SK-N-SH (cell line): Measurements from ENCODE around the gene ZBTB43. TPM values are rescaled to one million over a fixed set of nuclear protein-coding genes. Genes with fewer than 3 reads are reported as not detected.

Experiments used
- CTCF ChIA-PET: fragments of 300-600, 350-600 bp; formaldehyde crosslinking; extraction: SDS; loops from one replicate; lab custom pipeline; 2021; lab: Yijun Ruan, JAX
- POLR2A ChIA-PET: fragments of 350-600 bp; sonication (Branson Sonifier 250); formaldehyde crosslinking; extraction: SDS; loops from one replicate; lab custom pipeline; 2020; ENCODE audit warnings: antibody characterized with exemption, inconsistent platforms; lab: Yijun Ruan, JAX
- DNase-seq: peaks from one replicate; pipeline ENCODE4 v3.0.0; 2012
- H2AFZ ChIP-seq: fragments of 200-600 bp; sonication (generic); 2 replicates; pipeline ENCODE4 v1.8.1; 2016; ENCODE audit warnings: antibody characterized with exemption, mild to moderate bottlenecking, low read depth
- H3F3A ChIP-seq: fragments of 200-600 bp; sonication (generic); replicated peaks from 2 replicates; pipeline ENCODE3; 2016; ENCODE audit warnings: antibody characterized with exemption, mild to moderate bottlenecking; ENCODE audit not compliant: insufficient read depth
- H3K27ac ChIP-seq, 2 experiments: fragments of 200-500 bp in 1 of 2; fragments of 200-600 bp in 1 of 2; sonication (Bioruptor generic) in 1 of 2; sonication (generic), shearing (Covaris generic) in 1 of 2; 2 replicates each; pipeline versions ENCODE4 v1.5.1 to v1.6.1; 2014 to 2016; ENCODE audit warnings: low read depth in 2 of 2, inconsistent platforms in 1 of 2, low read length in 1 of 2, mild to moderate bottlenecking in 1 of 2, mixed read lengths in 1 of 2
- H3K27me3 ChIP-seq: fragments of 200-600 bp; sonication (generic), shearing (Covaris generic); 2 replicates; pipeline ENCODE4 v1.6.1; 2016; ENCODE audit warnings: mixed run types; ENCODE audit not compliant: insufficient read depth
- H3K36me3 ChIP-seq, 2 experiments: fragments of 200-500 bp in 1 of 2; fragments of 200-600 bp in 1 of 2; sonication (Bioruptor generic) in 1 of 2; sonication (generic) in 1 of 2; replicated peaks in 1 of 2; 2 replicates each; pipeline versions ENCODE3 to v1.5.1; 2014 to 2016; ENCODE audit warnings: low read length in 1 of 2, mild to moderate bottlenecking in 1 of 2; ENCODE audit not compliant: insufficient read depth in 2 of 2, control insufficient read depth in 1 of 2
- H3K4me1 ChIP-seq, 2 experiments: fragments of 200-500 bp in 1 of 2; fragments of 200-600 bp in 1 of 2; sonication (Bioruptor generic) in 1 of 2; sonication (generic), shearing (Covaris generic) in 1 of 2; 2 replicates each; pipeline versions ENCODE4 v1.5.1 to v1.6.1; 2014 to 2016; ENCODE audit warnings: low read depth in 1 of 2, low read length in 1 of 2, mixed run types in 1 of 2; ENCODE audit not compliant: insufficient read depth in 2 of 2, control insufficient read depth in 1 of 2
- H3K4me2 ChIP-seq: fragments of 200-600 bp; sonication (generic), shearing (Covaris generic); 2 replicates; pipeline ENCODE4 v1.6.1; 2017; ENCODE audit warnings: mixed run types
- H3K4me3 ChIP-seq, 2 experiments: fragments of 200-500 bp in 1 of 2; fragments of 200-600 bp in 1 of 2; sonication (Bioruptor generic) in 1 of 2; sonication (generic), shearing (Covaris generic) in 1 of 2; 2 replicates each; pipeline versions ENCODE4 v1.5.1 to v1.8.1; 2014 to 2016; ENCODE audit warnings: low read depth in 2 of 2, inconsistent platforms in 1 of 2, low read length in 1 of 2, mild to moderate bottlenecking in 1 of 2, mixed read lengths in 1 of 2, moderate library complexity in 1 of 2
- H3K79me2 ChIP-seq: fragments of 200-600 bp; sonication (generic); 2 replicates; pipeline ENCODE4 v1.8.1; 2017; ENCODE audit warnings: mild to moderate bottlenecking; ENCODE audit not compliant: insufficient read depth
- H3K9ac ChIP-seq: fragments of 200-600 bp; sonication (generic); 2 replicates; pipeline ENCODE4 v1.6.1; 2017; ENCODE audit warnings: mixed run types
- H3K9me2 ChIP-seq: fragments of 200-600 bp; sonication (generic); 2 replicates; pipeline ENCODE4 v1.6.1; 2017; ENCODE audit warnings: mixed run types
- H3K9me3 ChIP-seq: fragments of 200-600 bp; sonication (generic); 2 replicates; pipeline ENCODE4 v1.6.1; 2017; ENCODE audit warnings: mixed run types, mild to moderate bottlenecking, moderate library complexity
- H4K20me1 ChIP-seq: fragments of 200-600 bp; sonication (generic); 2 replicates; pipeline ENCODE4 v1.6.1; 2017; ENCODE audit warnings: mild to moderate bottlenecking, mixed run types; ENCODE audit not compliant: insufficient read depth
- CHD2 ChIP-seq: fragments of 150-350 bp; IDR thresholded peaks from 2 replicates; pipeline ENCODE4 v1.6.1; 2018; ENCODE audit warnings: low read length; ENCODE audit not compliant: partially characterized antibody
- ELF1 ChIP-seq: IDR thresholded peaks from 2 replicates; pipeline ENCODE4 v1.4.0; 2012
- EP300 ChIP-seq, 2 experiments: IDR thresholded peaks; 2 replicates each; pipeline versions ENCODE4 v1.4.0 to v1.6.1; 2012; ENCODE audit warnings: borderline replicate concordance in 1 of 2, low read depth in 1 of 2, low read length in 1 of 2
- EZH2phosphoT487 ChIP-seq: fragments of 200-600 bp; sonication (generic); IDR thresholded peaks from 2 replicates; pipeline ENCODE4 v1.6.1; 2017; ENCODE audit warnings: low read depth, mixed run types, mild to moderate bottlenecking, antibody characterized with exemption, moderate library complexity, borderline replicate concordance
- FOSL2 ChIP-seq: IDR thresholded peaks from 2 replicates; pipeline ENCODE4 v1.4.0; 2012; ENCODE audit warnings: low read depth, mild to moderate bottlenecking, moderate library complexity, borderline replicate concordance
- FOXJ3 ChIP-seq: sonication (generic); formaldehyde crosslinking; IDR thresholded peaks from 2 replicates; pipeline ENCODE4 v1.5.1; 2020; ENCODE audit warnings: mild to moderate bottlenecking, missing genetic modification reagents
- FOXM1 ChIP-seq: IDR thresholded peaks from 2 replicates; pipeline ENCODE4 v1.4.0; 2012; ENCODE audit warnings: low read depth, mild to moderate bottlenecking
- GABPA ChIP-seq: IDR thresholded peaks from 2 replicates; pipeline ENCODE4 v1.4.0; 2012; ENCODE audit warnings: low read depth, mild to moderate bottlenecking
- GATA2 ChIP-seq: sonication (generic); formaldehyde crosslinking; IDR thresholded peaks from 2 replicates; pipeline ENCODE4 v1.5.0; 2020; ENCODE audit warnings: mild to moderate bottlenecking, missing genetic modification reagents
- JUND ChIP-seq: IDR thresholded peaks from 2 replicates; pipeline ENCODE4 v1.4.0; 2012
- MEF2A ChIP-seq: IDR thresholded peaks from 2 replicates; pipeline ENCODE4 v1.4.0; 2012; ENCODE audit warnings: low read depth, borderline replicate concordance
- NRF1 ChIP-seq: IDR thresholded peaks from 2 replicates; pipeline ENCODE4 v1.6.1; 2012; ENCODE audit warnings: low read depth, mild to moderate bottlenecking, low read length
- POLR2AphosphoS5 ChIP-seq: IDR thresholded peaks from 2 replicates; pipeline ENCODE4 v1.6.1; 2012; ENCODE audit warnings: low read depth, low read length
- RCOR1 ChIP-seq: fragments of 150-350 bp; IDR thresholded peaks from 2 replicates; pipeline ENCODE4 v1.6.1; 2017; ENCODE audit warnings: antibody characterized with exemption, low read length
- RXRA ChIP-seq: IDR thresholded peaks from 2 replicates; pipeline ENCODE4 v1.4.0; 2012; ENCODE audit warnings: low read depth, mild to moderate bottlenecking, borderline replicate concordance
- TAF1 ChIP-seq: IDR thresholded peaks from 2 replicates; pipeline ENCODE4 v1.6.1; 2012; ENCODE audit warnings: low read depth, mild to moderate bottlenecking, low read length, moderate library complexity, borderline replicate concordance
- TCF12 ChIP-seq: IDR thresholded peaks from 2 replicates; pipeline ENCODE4 v1.4.0; 2012
- TEAD4 ChIP-seq: IDR thresholded peaks from 2 replicates; pipeline ENCODE4 v1.4.0; 2012; ENCODE audit warnings: mild to moderate bottlenecking, borderline replicate concordance; ENCODE audit not compliant: insufficient read depth
- YY1 ChIP-seq: IDR thresholded peaks from 2 replicates; pipeline ENCODE4 v1.4.0; 2012; ENCODE audit warnings: low read depth, mild to moderate bottlenecking
- WGBS: methylation state at CpG from one replicate; pipeline ENCODE4 v1.1.6; 2017; ENCODE audit warnings: low lambda C conversion rate; 5-methylcytosine and 5-hydroxymethylcytosine counted together
- polyA plus RNA-seq, 3 experiments: library from polyadenylated mRNA; depleted of rRNA; stranded (reverse); fragments of >200 nt; gene quantifications; 2 replicates each; pipeline ENCODE4 v1.2.3, GENCODE V29; 2012
- TF ChIP-seq, protein P1 (sequence below): fragments of 150-350 bp; IDR thresholded peaks from 2 replicates; pipeline ENCODE4 v1.6.1; 2016; ENCODE audit warnings: mild to moderate bottlenecking, low read depth, low read length
- TF ChIP-seq, protein P2 (sequence below): IDR thresholded peaks from 2 replicates; pipeline ENCODE4 v1.4.0; 2012; ENCODE audit warnings: low read depth, borderline replicate concordance
- TF ChIP-seq, protein P3 (sequence below): IDR thresholded peaks from 2 replicates; pipeline ENCODE4 v1.4.0; 2012; ENCODE audit warnings: low read depth
- TF ChIP-seq, protein P4 (sequence below): IDR thresholded peaks from 2 replicates; pipeline ENCODE4; 2012

The ZBTB43 gene
- polyA plus RNA-seq, 1 of the 3 experiments (the other 2 are of a cell fraction), result 3.5 TPM

DNA sequence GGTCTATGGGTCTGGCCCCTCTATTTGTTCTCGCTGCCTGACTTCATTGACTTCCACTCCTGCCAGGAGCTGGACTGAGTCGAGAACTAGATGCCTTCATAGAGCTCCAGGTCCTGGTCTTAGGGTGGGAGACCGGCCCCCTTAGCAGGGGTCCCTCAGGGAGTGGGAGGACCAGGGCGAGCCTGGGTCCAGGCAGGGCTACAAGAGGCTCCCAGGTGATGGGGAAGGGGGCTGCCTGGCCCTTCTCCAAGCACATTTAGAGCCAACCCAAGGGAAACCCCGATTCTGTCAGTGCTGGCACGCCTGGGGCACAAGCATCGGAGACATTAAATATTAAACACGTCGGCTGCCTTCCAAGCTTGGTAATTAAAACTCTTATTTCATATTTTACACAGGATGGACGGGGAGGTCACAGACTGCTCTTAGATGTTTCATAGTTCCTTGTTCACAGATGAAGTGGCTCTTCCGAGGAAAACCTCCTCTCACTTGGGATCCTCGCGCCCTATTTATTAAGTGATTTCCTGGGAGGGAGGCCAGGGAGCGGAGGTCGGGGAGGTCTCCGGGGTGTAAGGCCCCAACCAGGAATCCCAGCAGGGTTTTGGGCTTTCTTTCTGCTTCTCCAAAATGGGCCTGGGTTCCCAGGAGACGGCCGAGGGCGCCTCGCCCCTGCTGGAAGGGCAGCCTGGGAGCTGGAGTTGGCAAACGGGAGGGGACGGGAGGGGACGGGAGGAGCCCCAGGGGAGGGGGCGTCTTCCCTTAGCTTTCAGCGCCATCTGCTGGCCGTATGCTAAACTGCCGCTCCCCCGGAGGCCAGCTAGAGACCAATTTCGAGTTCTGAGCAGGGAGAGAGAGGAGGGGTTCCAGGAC, 23.4 kb upstream of the ZBTB43 start (continued):
- TF ChIP-seq, protein P1, sequence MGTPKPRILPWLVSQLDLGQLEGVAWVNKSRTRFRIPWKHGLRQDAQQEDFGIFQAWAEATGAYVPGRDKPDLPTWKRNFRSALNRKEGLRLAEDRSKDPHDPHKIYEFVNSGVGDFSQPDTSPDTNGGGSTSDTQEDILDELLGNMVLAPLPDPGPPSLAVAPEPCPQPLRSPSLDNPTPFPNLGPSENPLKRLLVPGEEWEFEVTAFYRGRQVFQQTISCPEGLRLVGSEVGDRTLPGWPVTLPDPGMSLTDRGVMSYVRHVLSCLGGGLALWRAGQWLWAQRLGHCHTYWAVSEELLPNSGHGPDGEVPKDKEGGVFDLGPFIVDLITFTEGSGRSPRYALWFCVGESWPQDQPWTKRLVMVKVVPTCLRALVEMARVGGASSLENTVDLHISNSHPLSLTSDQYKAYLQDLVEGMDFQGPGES, result no peak
- TF ChIP-seq EP300 (IDR thresholded peaks at IDR 0.05; ENCODE audit: borderline replicate concordance in 1 of 2, low read depth in 1 of 2, low read length in 1 of 2) (no peak), ELF1 (no peak), FOXM1 (no peak), TEAD4 (no peak), POLR2AphosphoS5 (no peak), MEF2A (no peak), RXRA (no peak), FOXJ3 (CRISPR knock-in tag) (no peak), FOSL2 (no peak), CHD2 (peak; percentile 29), EZH2phosphoT487 (no peak), TCF12 (no peak), GABPA (no peak)

DNA sequence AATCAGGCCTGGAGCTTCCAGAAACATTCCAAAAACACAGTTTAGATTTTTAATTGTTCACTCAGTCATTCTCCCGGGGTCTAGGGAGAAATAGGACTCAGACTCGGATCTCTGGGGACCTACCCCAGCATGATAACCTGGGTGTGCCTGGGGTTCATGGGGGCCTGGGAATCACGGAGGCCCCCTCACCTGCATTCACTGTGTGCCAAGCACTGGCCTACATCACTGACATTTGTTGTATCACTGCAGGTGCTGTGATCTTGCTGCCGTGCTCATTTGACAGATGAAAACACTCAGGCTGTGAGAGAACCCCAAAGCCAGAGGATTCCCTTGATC, 22.8 kb upstream of the ZBTB43 start:
- no peak overlapping the region for H2AFZ ChIP-seq
- H3K4me3 ChIP-seq, result no peak overlapping the region; a peak in 1 of 4 replicates
- 31% methylated on average over 4 of the region's 4 CpGs for WGBS
- H3F3A ChIP-seq, result no peaks in the 10 kb centered on the region
- no peak overlapping the region for H3K4me2 ChIP-seq
- H3K27me3 ChIP-seq, result peaks cover 12% of the 10 kb centered on the region; the same call in 1 of the 2 replicates
- no peak overlapping the region for H3K27ac ChIP-seq
- H3K9me3 ChIP-seq, result no peaks in the 10 kb centered on the region
- no peak overlapping the region for H3K9ac ChIP-seq
- no peaks in the 10 kb centered on the region for H3K36me3 ChIP-seq
- peaks cover 0 to 2% of the 10 kb centered on the region in 2 experiments; a peak in 1 of 4 replicates for H3K4me1 ChIP-seq
- H3K79me2 ChIP-seq, result no peaks in the 10 kb centered on the region
- no peaks in the 10 kb centered on the region for H3K9me2 ChIP-seq
- no peak for DNase-seq
- POLR2A ChIA-PET, result interaction anchor here (1.0 kb wide), 1 partner anchor 77 kb away, joined by 7 read pairs; no protein-coding TSS in a partner anchor
- CTCF ChIA-PET, result interaction anchor here (0.6 to 17.1 kb wide), 68 partner anchors 8 to 300 kb away, joined by 3 to 502 read pairs (median 6); partner anchors contain the start of genes LMX1B and ZBTB43
- TF ChIP-seq EZH2phosphoT487, result no peak
- no peak for TF ChIP-seq GABPA
- TF ChIP-seq TCF12, result no peak
- TF ChIP-seq TEAD4, result no peak
- TF ChIP-seq POLR2AphosphoS5, result no peak
- TF ChIP-seq FOXJ3 (CRISPR knock-in tag), result no peak
- TF ChIP-seq, protein P2, sequence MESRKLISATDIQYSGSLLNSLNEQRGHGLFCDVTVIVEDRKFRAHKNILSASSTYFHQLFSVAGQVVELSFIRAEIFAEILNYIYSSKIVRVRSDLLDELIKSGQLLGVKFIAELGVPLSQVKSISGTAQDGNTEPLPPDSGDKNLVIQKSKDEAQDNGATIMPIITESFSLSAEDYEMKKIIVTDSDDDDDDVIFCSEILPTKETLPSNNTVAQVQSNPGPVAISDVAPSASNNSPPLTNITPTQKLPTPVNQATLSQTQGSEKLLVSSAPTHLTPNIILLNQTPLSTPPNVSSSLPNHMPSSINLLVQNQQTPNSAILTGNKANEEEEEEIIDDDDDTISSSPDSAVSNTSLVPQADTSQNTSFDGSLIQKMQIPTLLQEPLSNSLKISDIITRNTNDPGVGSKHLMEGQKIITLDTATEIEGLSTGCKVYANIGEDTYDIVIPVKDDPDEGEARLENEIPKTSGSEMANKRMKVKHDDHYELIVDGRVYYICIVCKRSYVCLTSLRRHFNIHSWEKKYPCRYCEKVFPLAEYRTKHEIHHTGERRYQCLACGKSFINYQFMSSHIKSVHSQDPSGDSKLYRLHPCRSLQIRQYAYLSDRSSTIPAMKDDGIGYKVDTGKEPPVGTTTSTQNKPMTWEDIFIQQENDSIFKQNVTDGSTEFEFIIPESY, result no peak
- TF ChIP-seq, protein P3, sequence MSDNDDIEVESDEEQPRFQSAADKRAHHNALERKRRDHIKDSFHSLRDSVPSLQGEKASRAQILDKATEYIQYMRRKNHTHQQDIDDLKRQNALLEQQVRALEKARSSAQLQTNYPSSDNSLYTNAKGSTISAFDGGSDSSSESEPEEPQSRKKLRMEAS, result no peak
- TF ChIP-seq TAF1, result no peak
- no peak for TF ChIP-seq NRF1
- no peak for TF ChIP-seq GATA2
- TF ChIP-seq, protein P4, sequence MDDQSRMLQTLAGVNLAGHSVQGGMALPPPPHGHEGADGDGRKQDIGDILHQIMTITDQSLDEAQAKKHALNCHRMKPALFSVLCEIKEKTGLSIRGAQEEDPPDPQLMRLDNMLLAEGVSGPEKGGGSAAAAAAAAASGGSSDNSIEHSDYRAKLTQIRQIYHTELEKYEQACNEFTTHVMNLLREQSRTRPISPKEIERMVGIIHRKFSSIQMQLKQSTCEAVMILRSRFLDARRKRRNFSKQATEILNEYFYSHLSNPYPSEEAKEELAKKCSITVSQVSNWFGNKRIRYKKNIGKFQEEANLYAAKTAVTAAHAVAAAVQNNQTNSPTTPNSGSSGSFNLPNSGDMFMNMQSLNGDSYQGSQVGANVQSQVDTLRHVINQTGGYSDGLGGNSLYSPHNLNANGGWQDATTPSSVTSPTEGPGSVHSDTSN, result no peak
- TF ChIP-seq FOXM1, result no peak
- TF ChIP-seq RCOR1, result no peak
- TF ChIP-seq YY1, result no peak
- TF ChIP-seq JUND, result no peak
- TF ChIP-seq ELF1, result no peak
- TF ChIP-seq, all 33 proteins: peak for 0
- no peaks in the 10 kb centered on the region for H4K20me1 ChIP-seq
